Adipocyte (in vitro differentiated cells): ENCODE data around the gene ITIH5.
A peak's percentile ranks its signal among the peaks of the same experiment; 100 is the strongest.
"Not testable (repeated sequence)": the region's sequence is repeated elsewhere in the genome, so short reads cannot be mapped to it uniquely, and the experiment has no call there.

Experiments used
- DNase-seq: peaks from one replicate; pipeline ENCODE4 v3.0.0-alpha.2; 2015; ENCODE audit warnings: low read depth
- H3K27me3 ChIP-seq: replicated peaks from 2 replicates; pipeline ENCODE4 v1.7.0; 2013; ENCODE audit warnings: mild to moderate bottlenecking, low read length, moderate library complexity; ENCODE audit not compliant: control insufficient read depth, insufficient read depth
- H3K36me3 ChIP-seq: 2 replicates; pipeline ENCODE4 v1.7.0; 2013; ENCODE audit warnings: low read length, mild to moderate bottlenecking, moderate library complexity; ENCODE audit not compliant: control insufficient read depth, insufficient read depth, severe bottlenecking
- H3K4me1 ChIP-seq: 2 replicates; pipeline ENCODE4 v1.7.0; 2013; ENCODE audit warnings: mild to moderate bottlenecking, low read length, moderate library complexity; ENCODE audit not compliant: control insufficient read depth, insufficient read depth
- H3K4me3 ChIP-seq: 2 replicates; pipeline ENCODE4 v1.7.0; 2013; ENCODE audit warnings: mild to moderate bottlenecking, low read length, moderate library complexity
- H3K9ac ChIP-seq: 2 replicates; pipeline ENCODE4 v1.7.0; 2013; ENCODE audit warnings: mild to moderate bottlenecking, low read length, moderate library complexity
- H3K9me3 ChIP-seq: 2 replicates; pipeline ENCODE4 v1.7.0; 2013; ENCODE audit warnings: mild to moderate bottlenecking, low read length, moderate library complexity; ENCODE audit not compliant: control insufficient read depth

Gene ITIH5

GRCh38 chr10:7657079-7657478 lies 9.7 kb downstream of the ITIH5 start:
- H3K9ac ChIP-seq: peak overlapping the region; percentile 37
- not testable (repeated sequence) for H3K9me3 ChIP-seq, H3K27me3 ChIP-seq, H3K4me3 ChIP-seq, DNase-seq
- peaks cover 34% of the 10 kb centered on the region for H3K36me3 ChIP-seq
- peaks cover 26% of the 10 kb centered on the region for H3K4me1 ChIP-seq

- H3K4me1 ChIP-seq: peaks cover 19% of the 10 kb centered on the region
- H3K9ac ChIP-seq: no peak overlapping the region
- H3K27me3 ChIP-seq: no peaks in the 10 kb centered on the region
- H3K4me3 ChIP-seq: no peak overlapping the region
- peaks cover 44% of the 10 kb centered on the region for H3K36me3 ChIP-seq
- DNase-seq: no peak
- no peaks in the 10 kb centered on the region for H3K9me3 ChIP-seq
Observed at GRCh38 chr10:7651853-7652470, 14.8 kb downstream of the ITIH5 start.

- H3K4me3 ChIP-seq: no peak overlapping the region
- no peak for DNase-seq
- no peaks in the 10 kb centered on the region for H3K9me3 ChIP-seq
- peaks cover 16% of the 10 kb centered on the region for H3K4me1 ChIP-seq
- H3K27me3 ChIP-seq: no peaks in the 10 kb centered on the region
- peaks cover 51% of the 10 kb centered on the region for H3K36me3 ChIP-seq
- no peak overlapping the region for H3K9ac ChIP-seq
Observed at GRCh38 chr10:7649673-7650300, 17.0 kb downstream of the ITIH5 start.

GRCh38 chr10:7647062-7647664 lies 19.6 kb downstream of the ITIH5 start:
- no peak for DNase-seq
- Histone ChIP-seq H3K27me3 (no peaks in the 10 kb centered on the region), H3K36me3 (peaks cover 38% of the 10 kb centered on the region), H3K9ac (no peak overlapping the region), H3K4me3 (no peak overlapping the region), H3K9me3 (no peaks in the 10 kb centered on the region), H3K4me1 (peaks cover 16% of the 10 kb centered on the region)

GRCh38 chr10:7642491-7643011 lies 24.2 kb downstream of the ITIH5 start:
- Histone ChIP-seq H3K36me3 (peaks cover 62% of the 10 kb centered on the region), H3K27me3 (no peaks in the 10 kb centered on the region), H3K4me1 (no peaks in the 10 kb centered on the region), H3K9ac (no peak overlapping the region), H3K9me3 (peaks cover 11% of the 10 kb centered on the region), H3K4me3 (no peak overlapping the region)
- DNase-seq: no peak

- DNase-seq: no peak
- no peaks in the 10 kb centered on the region for H3K27me3 ChIP-seq
- H3K4me3 ChIP-seq: no peak overlapping the region
- peak overlapping the region; percentile 79 for H3K9ac ChIP-seq
- peaks cover 11% of the 10 kb centered on the region for H3K9me3 ChIP-seq
- H3K36me3 ChIP-seq: peaks cover 52% of the 10 kb centered on the region
- peaks cover 24% of the 10 kb centered on the region for H3K4me1 ChIP-seq
Observed at GRCh38 chr10:7635408-7636125, 31.2 kb downstream of the ITIH5 start.

- Histone ChIP-seq H3K4me1 (peaks cover 24% of the 10 kb centered on the region), H3K4me3 (peak overlapping the region; percentile 53), H3K9me3 (peaks cover 11% of the 10 kb centered on the region), H3K27me3 (no peaks in the 10 kb centered on the region), H3K36me3 (peaks cover 43% of the 10 kb centered on the region), H3K9ac (peak overlapping the region; percentile 79)
- DNase-seq: no peak
Observed at GRCh38 chr10:7634142-7634894, 32.4 kb downstream of the ITIH5 start.

- Histone ChIP-seq H3K4me3 (peak overlapping the region; percentile 33), H3K9me3 (no peaks in the 10 kb centered on the region), H3K27me3 (no peaks in the 10 kb centered on the region), H3K36me3 (peaks cover 46% of the 10 kb centered on the region), H3K9ac (peak overlapping the region; percentile 25), H3K4me1 (peaks cover 27% of the 10 kb centered on the region)
- DNase-seq: peak; percentile 14
Observed at GRCh38 chr10:7626283-7626682, 40.5 kb downstream of the ITIH5 start.

GRCh38 chr10:7625836-7626235 lies 40.9 kb downstream of the ITIH5 start:
- peaks cover 27% of the 10 kb centered on the region for H3K4me1 ChIP-seq
- peak overlapping the region; percentile 46 for H3K9ac ChIP-seq
- H3K9me3 ChIP-seq: no peaks in the 10 kb centered on the region
- no peak for DNase-seq
- peak overlapping the region; percentile 33 for H3K4me3 ChIP-seq
- H3K27me3 ChIP-seq: no peaks in the 10 kb centered on the region
- H3K36me3 ChIP-seq: peaks cover 49% of the 10 kb centered on the region

- no peak for DNase-seq
- Histone ChIP-seq H3K4me1 (peaks cover 27% of the 10 kb centered on the region), H3K4me3 (no peak overlapping the region), H3K9me3 (no peaks in the 10 kb centered on the region), H3K36me3 (peaks cover 56% of the 10 kb centered on the region), H3K27me3 (no peaks in the 10 kb centered on the region), H3K9ac (peak overlapping the region; percentile 46)
Observed at GRCh38 chr10:7625009-7625408, 41.8 kb downstream of the ITIH5 start.
